COLO668 (cell line): Measurements from ENCODE around the gene RNF14.
"Not testable (repeated sequence)": the region's sequence is repeated elsewhere in the genome, so short reads cannot be mapped to it uniquely, and the experiment has no call there.

Experiments
- DNase-seq: peaks from one replicate; lab custom pipeline; 2025; ENCODE audit not compliant: unreplicated experiment; lab: John Stamatoyannopoulos, UW

The RNF14 gene

GRCh38 chr5:142013734-142014521 lies 45.0 kb downstream of the RNF14 start:
- no peak for DNase-seq

- no peak for DNase-seq
These were observed 46.1 kb downstream of the RNF14 start for GRCh38 chr5:142014911-142015584.

- DNase-seq: no peak
These were observed 47.1 kb downstream of the RNF14 start for GRCh38 chr5:142015781-142016533.

DNA sequence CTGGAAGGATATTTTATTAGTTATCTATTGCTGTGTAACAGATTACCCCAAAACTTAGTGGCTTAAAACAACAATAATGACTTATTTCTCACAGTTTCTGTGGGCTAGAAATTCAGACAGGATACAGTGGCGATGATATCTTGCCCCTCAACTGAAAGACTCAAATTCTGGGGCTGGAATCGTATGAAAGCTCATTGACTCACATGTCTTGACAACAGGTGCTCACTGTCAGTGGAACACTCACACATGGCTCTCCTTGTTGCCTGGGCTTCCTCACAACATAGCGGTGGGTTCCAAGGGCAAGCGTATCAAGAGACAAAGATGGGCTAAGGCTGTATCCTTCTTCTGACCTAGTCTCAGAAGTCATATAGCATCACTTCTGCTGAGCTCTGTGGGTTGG lies 47.7 kb downstream of the RNF14 start:
- DNase-seq: no peak

GRCh38 chr5:142017832-142018427 lies 49.0 kb downstream of the RNF14 start:
- DNase-seq: no peak

GRCh38 chr5:142020122-142020659 lies 51.3 kb downstream of the RNF14 start:
- no peak for DNase-seq

DNA sequence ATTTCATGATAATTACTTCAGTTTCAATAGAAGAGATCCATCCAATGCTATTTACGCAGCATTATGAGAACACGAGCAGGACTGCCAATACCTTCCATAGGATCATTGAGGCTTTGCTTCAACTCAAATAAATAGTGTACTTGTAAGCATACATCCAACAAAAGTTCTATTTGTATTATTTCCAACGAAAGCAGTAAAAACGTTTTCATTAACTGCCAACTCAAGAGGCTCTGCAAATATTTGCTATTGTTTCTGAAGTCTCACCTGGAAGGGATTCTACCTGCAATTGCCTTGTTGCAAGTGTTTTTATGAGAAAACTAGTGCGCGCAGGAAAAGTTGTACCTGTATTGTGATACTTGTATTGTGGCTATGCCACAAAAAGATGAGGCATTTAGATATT lies 54.9 kb downstream of the RNF14 start:
- no peak for DNase-seq

DNA sequence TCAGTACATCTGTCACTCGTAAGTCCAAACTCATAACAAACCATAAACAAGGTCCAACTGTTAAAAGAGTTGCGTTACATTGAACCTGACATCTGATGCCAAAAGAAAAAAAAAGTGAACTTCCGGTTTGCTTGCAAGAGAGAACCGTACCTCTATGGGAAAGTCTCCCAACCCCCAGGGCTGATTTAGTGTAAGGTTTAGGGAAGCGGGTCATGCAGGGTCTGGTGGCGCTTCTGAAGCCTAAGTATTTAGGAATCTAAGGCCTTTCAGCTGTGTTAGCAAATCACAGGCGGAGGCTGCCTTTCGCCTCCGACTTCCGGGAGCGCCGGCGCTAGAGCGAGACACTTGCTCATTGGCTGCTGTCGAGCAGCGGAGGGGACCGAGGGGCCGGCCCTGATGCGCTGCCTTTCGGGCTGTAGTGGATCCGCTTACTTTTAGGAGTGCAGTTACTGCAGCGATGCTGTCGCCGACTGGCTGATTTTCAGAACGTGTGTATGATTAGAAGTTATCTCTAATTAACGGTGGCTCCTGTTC lies 55.9 kb downstream of the RNF14 start:
- peak; percentile 80 for DNase-seq

- DNase-seq: no peak
These were observed 56.7 kb downstream of the RNF14 start for GRCh38 chr5:142025637-142026036.

- DNase-seq: no peak
These were observed 63.2 kb downstream of the RNF14 start for GRCh38 chr5:142032150-142032549.

DNA sequence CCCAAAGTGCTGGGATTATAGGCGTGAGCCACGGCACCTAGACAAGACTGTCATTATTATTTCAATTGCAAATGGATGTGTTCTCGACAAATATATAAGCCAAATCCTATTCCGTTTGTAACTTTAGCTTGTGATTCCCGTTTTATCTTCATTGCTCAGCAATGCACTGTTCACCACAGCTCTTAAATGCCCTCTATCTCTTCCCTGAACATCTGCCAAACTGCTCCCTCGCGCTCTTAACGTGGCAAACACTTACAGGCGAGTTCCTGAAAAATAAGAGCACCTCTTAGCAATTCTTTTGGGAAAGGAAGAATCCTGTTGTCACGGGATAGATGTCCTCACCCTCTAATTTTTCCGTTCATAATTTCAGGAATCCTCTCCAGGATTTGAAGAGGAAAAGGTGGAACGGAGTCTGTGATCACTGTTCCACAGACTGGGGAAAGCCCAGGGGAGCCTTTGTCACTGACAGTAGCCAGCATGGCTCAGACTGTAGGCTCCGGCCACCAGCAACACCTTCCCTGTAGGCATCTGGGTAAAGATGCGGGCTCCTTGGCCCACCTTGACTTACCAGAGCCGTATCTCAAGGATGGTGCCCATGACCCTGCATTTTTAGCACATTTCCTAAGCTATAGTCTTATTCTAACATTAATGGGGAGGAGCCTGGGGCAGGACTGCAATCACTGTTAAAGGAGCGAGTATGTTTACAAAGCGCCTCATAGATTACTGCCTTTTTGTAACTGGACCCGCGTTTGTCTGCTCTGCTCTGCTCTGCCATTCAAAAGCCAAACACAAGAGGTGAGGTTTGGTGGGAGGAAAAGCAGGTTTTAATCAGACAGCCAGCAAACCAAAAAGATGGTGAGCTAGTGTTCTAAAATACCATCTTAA lies 64.1 kb downstream of the RNF14 start:
- DNase-seq: no peak

DNA sequence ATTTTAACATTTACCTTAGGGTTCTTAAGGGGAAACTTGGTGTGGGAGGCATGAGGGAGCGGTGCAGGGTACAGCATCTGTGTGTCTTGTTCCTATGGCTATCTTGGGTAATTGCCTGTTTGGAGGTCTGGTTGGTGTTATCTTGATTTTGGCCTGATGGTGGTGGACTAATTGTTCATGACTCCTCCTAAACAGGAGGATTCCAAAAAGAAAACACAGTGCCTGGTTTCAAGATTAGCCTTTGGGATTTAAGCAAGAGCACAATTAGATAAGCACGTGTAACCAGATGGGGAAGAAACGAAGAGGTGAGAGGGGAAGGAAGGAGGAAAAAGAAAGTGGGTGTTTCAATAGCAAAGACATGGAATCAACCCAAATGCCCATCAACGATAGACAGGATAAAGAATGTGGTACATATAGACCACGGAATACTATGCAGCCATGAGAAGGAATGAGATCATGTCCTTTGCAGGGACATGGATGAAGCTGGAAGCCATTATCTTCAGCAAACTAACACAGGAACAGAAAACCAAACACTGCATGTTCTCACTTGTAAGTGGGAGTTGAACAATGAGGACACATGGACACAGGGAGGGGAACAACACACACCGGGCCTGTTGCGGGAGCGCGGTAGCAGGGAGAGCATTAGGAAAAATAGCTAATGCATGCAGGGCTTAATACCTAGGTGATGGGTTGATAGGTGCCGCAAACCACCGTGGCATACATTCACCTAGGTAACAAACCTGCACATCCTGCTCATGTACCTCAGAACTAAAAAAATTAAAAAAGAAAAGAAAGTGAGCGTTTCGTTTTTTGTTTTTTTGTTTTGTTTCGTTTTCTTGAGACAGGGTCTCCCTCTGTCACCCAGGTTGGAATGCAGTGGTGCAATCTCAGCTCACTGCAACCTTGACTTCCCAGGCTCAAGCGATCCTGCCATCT lies 65.0 kb downstream of the RNF14 start:
- not testable (repeated sequence) for DNase-seq

DNA sequence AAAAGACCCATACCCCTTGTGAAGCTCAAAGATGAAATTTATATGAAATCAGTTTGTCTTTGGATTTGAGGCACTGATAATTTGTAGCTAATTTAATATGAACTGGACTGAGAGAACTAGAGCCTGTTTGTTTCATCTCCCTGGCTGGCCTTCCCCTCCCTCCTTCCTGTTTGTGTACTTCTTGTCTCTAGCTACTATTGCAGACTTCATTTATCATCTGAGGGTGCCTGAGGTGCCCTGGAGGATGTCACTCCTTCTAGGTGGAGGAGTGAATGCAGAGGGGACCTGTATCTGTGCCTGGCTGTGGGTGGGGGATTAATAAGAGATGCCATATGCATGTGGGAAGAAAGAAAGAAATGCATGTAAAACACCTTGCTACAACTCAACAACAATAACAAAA lies 66.1 kb downstream of the RNF14 start:
- DNase-seq: no peak

GRCh38 chr5:142036918-142037317 lies 68.0 kb downstream of the RNF14 start:
- DNase-seq: no peak

GRCh38 chr5:142037599-142037998 lies 68.7 kb downstream of the RNF14 start:
- DNase-seq: not testable (repeated sequence)

DNA sequence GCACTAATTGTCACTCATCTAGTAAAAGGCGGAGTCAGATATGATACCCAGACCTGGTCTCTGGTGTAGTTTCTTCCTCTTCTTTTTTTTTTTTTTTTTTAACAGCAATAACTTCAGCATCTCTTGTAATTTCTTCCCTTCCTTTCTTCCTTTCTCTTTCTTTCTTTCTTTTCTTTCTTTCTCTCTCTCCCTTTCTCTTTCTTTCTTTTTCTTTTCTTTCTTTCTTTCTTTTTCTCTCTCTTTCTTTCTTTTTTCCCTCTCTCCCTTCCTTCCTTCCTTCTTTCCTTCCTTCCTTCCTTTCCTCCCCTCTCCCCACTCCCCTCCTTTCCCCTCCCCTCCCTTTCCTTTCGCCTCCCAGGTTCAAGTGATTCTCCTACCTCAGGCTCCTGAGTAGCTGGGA lies 69.8 kb downstream of the RNF14 start:
- DNase-seq: no peak
